H1 (cell line): ENCODE data around the gene ABLIM1. TPM values are rescaled to one million over a fixed set of nuclear protein-coding genes. Genes with fewer than 3 reads are reported as not detected.

Experiments used
- SP1 ChIP-seq: IDR thresholded peaks from 2 replicates; pipeline ENCODE4 v1.6.1; 2011; ENCODE audit warnings: low read depth, low read length
- polyA plus RNA-seq, 7 experiments: library from polyadenylated mRNA; depleted of rRNA in 3 of 7; stranded (reverse) in 5 of 7; unstranded in 2 of 7; fragments of >200 nt in 5 of 7; fragments of 200-250 nt in 2 of 7; gene quantifications; 1 replicate in 5 of 7; 2 replicates in 1 of 7; 4 replicates in 1 of 7; pipeline versions ENCODE4 v1.2.1 to v1.2.3, GENCODE V29; 2011 to 2013; ENCODE audit warnings: missing spikeins in 2 of 7, mixed read lengths in 2 of 7
- total RNA-seq: library from RNA; stranded (reverse); fragmentation: NEBNext Ultra II Directional; extraction: Animal tissue kit (Norgen Biotek cat#: 25700); gene quantifications from 2 replicates; pipeline ENCODE4 v1.2.1, GENCODE V29; 2021

ABLIM1 gene
- total and polyA plus RNA-seq, 2 of the 8 experiments (the other 6 are each of a cell fraction or from before 2014, with no cell fraction given): 51.2 to 51.7 TPM

DNA sequence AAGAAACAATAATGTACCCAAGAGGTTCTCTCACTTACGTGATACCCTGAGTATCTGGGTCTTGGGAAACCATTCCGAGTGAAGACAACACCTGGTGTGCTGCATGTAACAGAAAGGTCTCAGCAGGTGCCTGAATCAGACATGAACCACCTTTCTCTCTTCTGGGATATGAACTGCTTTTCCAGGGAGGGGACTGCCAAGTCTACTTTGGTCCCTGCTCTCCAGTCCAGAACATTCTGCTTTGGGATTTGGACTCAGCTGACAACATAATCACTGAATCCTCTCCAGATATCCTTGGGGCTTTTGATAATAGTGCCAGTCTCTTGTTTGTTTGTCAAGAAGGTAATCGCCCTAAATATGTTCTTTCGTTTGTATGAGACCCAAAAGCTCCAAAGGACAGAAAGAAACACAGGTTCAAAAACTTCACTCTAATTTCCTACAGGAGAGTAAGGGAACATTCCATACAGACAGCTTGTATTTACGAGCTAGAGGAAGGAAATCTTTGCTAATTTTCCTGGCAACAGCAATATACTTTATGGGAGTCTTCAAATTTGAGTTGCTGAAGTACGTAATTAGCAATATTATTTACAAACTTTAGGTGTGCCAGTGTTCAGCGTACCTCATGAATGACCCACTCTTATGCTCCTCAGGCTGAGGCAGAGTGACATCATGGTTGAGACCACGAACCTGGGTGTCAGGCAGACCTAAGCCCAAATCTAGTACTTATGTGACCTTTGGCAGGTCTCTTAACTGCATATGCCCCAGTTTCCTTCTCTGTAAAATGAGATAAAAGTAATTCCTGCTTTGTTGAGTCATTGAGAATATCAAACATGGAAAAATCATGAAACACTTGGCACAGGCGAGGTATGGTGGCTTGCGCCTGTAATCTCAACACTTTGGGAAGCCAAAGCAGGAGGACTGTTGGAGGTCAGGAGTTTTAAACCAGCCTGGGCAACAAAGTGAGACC is 5.4 kb downstream of the ABLIM1 start (continued):
- no peak for TF ChIP-seq SP1
- TF ChIP-seq, all 59 proteins: peak for 0
